ENCODE data around the gene DDX6.

DNA sequence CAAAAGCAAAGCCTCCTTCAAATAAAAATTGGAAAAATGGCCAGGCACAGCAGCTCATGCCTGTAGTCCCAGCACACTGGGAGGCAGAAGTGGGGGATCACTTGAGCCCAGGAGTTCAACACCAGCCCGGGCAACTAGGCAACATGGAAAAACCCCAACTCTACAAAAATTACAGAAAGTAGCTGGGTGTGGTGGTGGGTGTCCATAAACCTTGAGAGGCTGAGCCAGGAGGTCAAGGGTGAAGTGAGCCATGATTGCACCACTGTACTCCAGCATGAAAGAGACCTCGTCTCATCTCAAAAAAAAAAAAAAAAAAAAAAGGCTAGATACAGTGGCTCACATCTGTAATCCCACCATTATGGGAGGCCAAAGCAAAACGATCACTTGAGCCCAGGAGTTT lies 22.3 kb downstream of the DDX6 start:
- TF ChIP-seq POLR2A (IDR thresholded peaks at IDR 0.05) (no peak), POLR2AphosphoS5 (IDR thresholded peaks at IDR 0.05) (no peak)
